WTC11 (cell line): ENCODE measurements around the gene PPP6R3. TPM values are rescaled to one million over a fixed set of nuclear protein-coding genes. Genes with fewer than 3 reads are reported as not detected.

Experiments used
- ATAC-seq: fragments of 200-7000 bp; cut with Tn5 transposase; 2 replicates; pipeline ENCODE4 v1.10.0; 2021; ENCODE audit warnings: mild to moderate bottlenecking, moderate library complexity
- CTCF ChIA-PET: fragments of 300-600 bp; sonication (Branson Sonifier 250); formaldehyde crosslinking; loops from one replicate; lab custom pipeline; 2021; ENCODE audit warnings: antibody characterized with exemption; lab: Charles Lee
- POLR2A ChIA-PET: fragments of 350-600 bp; sonication (Branson Sonifier 250); formaldehyde crosslinking; loops from one replicate; lab custom pipeline; 2021; ENCODE audit warnings: antibody characterized with exemption; lab: Charles Lee
- DNase-seq: peaks from one replicate; pipeline ENCODE4 v3.0.0; 2021; ENCODE audit warnings: low spot score
- H3K27ac Mint-ChIP-seq: 2 replicates; pipeline ENCODE4 v1.8.0; 2021; ENCODE audit warnings: mixed read lengths
- H3K27me3 Mint-ChIP-seq: 2 replicates; pipeline ENCODE4 v1.8.0; 2021; ENCODE audit warnings: low read depth, mild to moderate bottlenecking, moderate library complexity, mixed read lengths
- H3K36me3 Mint-ChIP-seq: 2 replicates; pipeline ENCODE4 v1.8.0; 2021; ENCODE audit warnings: mixed read lengths
- H3K4me1 Mint-ChIP-seq: 2 replicates; pipeline ENCODE4 v1.8.0; 2022; ENCODE audit warnings: mixed read lengths
- H3K4me3 Mint-ChIP-seq: 2 replicates; pipeline ENCODE4 v1.8.0; 2021; ENCODE audit warnings: mild to moderate bottlenecking, moderate library complexity, mixed read lengths
- H3K9me3 Mint-ChIP-seq: 2 replicates; pipeline ENCODE4 v1.8.0; 2021; ENCODE audit warnings: mixed read lengths
- CREM ChIP-seq: sonication (generic); formaldehyde crosslinking; IDR thresholded peaks from 2 replicates; pipeline ENCODE4 v1.8.1; 2022; ENCODE audit warnings: mild to moderate bottlenecking, missing genetic modification reagents, moderate library complexity
- ELF4 ChIP-seq: sonication (generic); formaldehyde crosslinking; IDR thresholded peaks from 2 replicates; pipeline ENCODE4 v1.8.1; 2022; ENCODE audit warnings: low read depth, mild to moderate bottlenecking, moderate library complexity, missing genetic modification reagents
- ESRRA ChIP-seq: sonication (generic); formaldehyde crosslinking; IDR thresholded peaks from 2 replicates; pipeline ENCODE4 v1.8.1; 2022; ENCODE audit warnings: mild to moderate bottlenecking, missing genetic modification reagents, borderline replicate concordance
- ETV6 ChIP-seq: sonication (generic); formaldehyde crosslinking; IDR thresholded peaks from 2 replicates; pipeline ENCODE4 v1.8.1; 2022; ENCODE audit warnings: mild to moderate bottlenecking, missing genetic modification reagents
- FOXJ3 ChIP-seq: sonication (generic); formaldehyde crosslinking; IDR thresholded peaks from 2 replicates; pipeline ENCODE4 v1.9.0; 2021; ENCODE audit warnings: missing genetic modification reagents, mild to moderate bottlenecking, borderline replicate concordance
- GABPB1 ChIP-seq: sonication (generic); formaldehyde crosslinking; IDR thresholded peaks from 2 replicates; pipeline ENCODE4 v1.8.1; 2023; ENCODE audit warnings: mild to moderate bottlenecking, missing genetic modification reagents
- HMGA2 ChIP-seq: fragments of 250-450 bp; sonication (Bioruptor Pico); IDR thresholded peaks from 2 replicates; pipeline ENCODE4 v1.4.0; 2021; ENCODE audit warnings: mild to moderate bottlenecking, moderate library complexity
- MYBL2 ChIP-seq: sonication (generic); formaldehyde crosslinking; IDR thresholded peaks from 2 replicates; pipeline ENCODE4 v1.8.1; 2023; ENCODE audit warnings: mild to moderate bottlenecking, moderate library complexity, missing genetic modification reagents
- RORB ChIP-seq: fragments of 250-450 bp; sonication (Bioruptor Pico); IDR thresholded peaks from 2 replicates; pipeline ENCODE4 v1.9.0; 2021; ENCODE audit warnings: mild to moderate bottlenecking
- SMAD3 ChIP-seq: sonication (generic); formaldehyde crosslinking; IDR thresholded peaks from 2 replicates; pipeline ENCODE4 v1.8.0; 2022; ENCODE audit warnings: missing genetic modification reagents, mild to moderate bottlenecking, borderline replicate concordance
- ZNF138 ChIP-seq: sonication (generic); formaldehyde crosslinking; conservative IDR thresholded peaks from 2 replicates; pipeline ENCODE4 v1.8.1; 2022; ENCODE audit warnings: mild to moderate bottlenecking, moderate library complexity, missing genetic modification reagents
- ZNF263 ChIP-seq: sonication (generic); formaldehyde crosslinking; IDR thresholded peaks from 2 replicates; pipeline ENCODE4 v1.8.1; 2022; ENCODE audit warnings: low read depth, mild to moderate bottlenecking, moderate library complexity, missing genetic modification reagents
- ZNF671 ChIP-seq: fragments of 250-450 bp; sonication (Bioruptor Pico); IDR thresholded peaks from 2 replicates; pipeline ENCODE4 v1.8.0; 2021; ENCODE audit warnings: mild to moderate bottlenecking
- total RNA-seq: library from RNA; stranded (reverse); gene quantifications from 3 replicates; pipeline ENCODE4 v1.2.3, GENCODE V29; 2021
- TF ChIP-seq, protein P1 (sequence below): fragments of 250-450 bp; sonication (Bioruptor Pico); IDR thresholded peaks from 2 replicates; pipeline ENCODE4 v1.8.0; 2021; ENCODE audit warnings: mild to moderate bottlenecking
- TF ChIP-seq, protein P2 (sequence below): sonication (generic); formaldehyde crosslinking; IDR thresholded peaks from 2 replicates; pipeline ENCODE4 v1.8.0; 2023; ENCODE audit warnings: missing genetic modification reagents, mild to moderate bottlenecking, borderline replicate concordance
- TF ChIP-seq, protein P3 (sequence below): sonication (generic); formaldehyde crosslinking; IDR thresholded peaks from 2 replicates; pipeline ENCODE4 v1.8.1; 2022; ENCODE audit warnings: low read depth, mild to moderate bottlenecking, moderate library complexity, missing genetic modification reagents, borderline replicate concordance
- TF ChIP-seq, protein P4 (sequence below): fragments of 250-450 bp; sonication (Bioruptor Pico); IDR thresholded peaks from 2 replicates; pipeline ENCODE4 v1.9.0; 2021; ENCODE audit warnings: moderate library complexity, mild to moderate bottlenecking, inconsistent platforms, borderline replicate concordance
- TF ChIP-seq, protein P5 (sequence below): sonication (generic); formaldehyde crosslinking; IDR thresholded peaks from 2 replicates; pipeline ENCODE4 v1.8.1; 2023; ENCODE audit warnings: mild to moderate bottlenecking, moderate library complexity, missing genetic modification reagents
- TF ChIP-seq, protein P6 (sequence below): sonication (generic); formaldehyde crosslinking; IDR thresholded peaks from 2 replicates; pipeline ENCODE4 v1.8.0; 2022; ENCODE audit warnings: mild to moderate bottlenecking, missing genetic modification reagents
- TF ChIP-seq, protein P7 (sequence below): sonication (generic); formaldehyde crosslinking; IDR thresholded peaks from 2 replicates; pipeline ENCODE4 v1.8.1; 2023; ENCODE audit warnings: mild to moderate bottlenecking, missing genetic modification reagents
- TF ChIP-seq, protein P8 (sequence below): sonication (generic); formaldehyde crosslinking; IDR thresholded peaks from 2 replicates; pipeline ENCODE4 v1.8.1; 2022; ENCODE audit warnings: missing genetic modification reagents, borderline replicate concordance

The PPP6R3 gene
- total RNA-seq, 1 experiment from 2014 or later = 138 TPM

DNA sequence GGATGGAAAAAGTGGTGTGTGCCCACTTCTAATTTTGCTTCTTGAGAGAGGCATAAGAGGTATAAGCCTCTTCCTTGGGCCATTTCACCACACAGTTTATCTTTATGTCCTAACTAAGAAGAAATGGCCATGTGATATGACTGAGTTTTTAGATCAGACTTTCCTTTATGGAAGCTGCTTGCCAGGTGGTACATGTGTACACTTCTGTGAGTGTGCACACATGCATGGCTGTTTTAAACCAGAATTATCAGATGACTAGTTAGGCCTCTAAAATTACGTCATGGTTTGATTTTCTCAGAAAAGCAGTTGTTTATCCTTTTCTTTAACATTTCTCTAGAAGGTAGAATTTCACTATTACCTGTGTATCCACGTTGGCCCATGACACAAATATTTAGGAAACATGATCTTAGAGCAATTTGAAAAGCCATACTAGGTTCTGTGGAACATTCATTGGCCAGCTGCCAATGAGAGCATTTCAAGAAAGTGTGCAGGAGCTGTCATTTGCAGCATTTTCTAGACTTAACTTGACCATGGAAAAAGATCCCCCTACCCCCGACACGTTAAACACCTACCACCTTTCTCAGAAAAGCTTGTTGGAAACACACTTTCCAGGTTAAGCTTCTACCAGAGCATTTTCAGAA lies 114.6 kb downstream of the PPP6R3 start (continued):
- TF ChIP-seq, protein P1, sequence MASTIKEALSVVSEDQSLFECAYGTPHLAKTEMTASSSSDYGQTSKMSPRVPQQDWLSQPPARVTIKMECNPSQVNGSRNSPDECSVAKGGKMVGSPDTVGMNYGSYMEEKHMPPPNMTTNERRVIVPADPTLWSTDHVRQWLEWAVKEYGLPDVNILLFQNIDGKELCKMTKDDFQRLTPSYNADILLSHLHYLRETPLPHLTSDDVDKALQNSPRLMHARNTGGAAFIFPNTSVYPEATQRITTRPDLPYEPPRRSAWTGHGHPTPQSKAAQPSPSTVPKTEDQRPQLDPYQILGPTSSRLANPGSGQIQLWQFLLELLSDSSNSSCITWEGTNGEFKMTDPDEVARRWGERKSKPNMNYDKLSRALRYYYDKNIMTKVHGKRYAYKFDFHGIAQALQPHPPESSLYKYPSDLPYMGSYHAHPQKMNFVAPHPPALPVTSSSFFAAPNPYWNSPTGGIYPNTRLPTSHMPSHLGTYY (CRISPR knock-in tag) = no peak
- TF ChIP-seq, protein P2, sequence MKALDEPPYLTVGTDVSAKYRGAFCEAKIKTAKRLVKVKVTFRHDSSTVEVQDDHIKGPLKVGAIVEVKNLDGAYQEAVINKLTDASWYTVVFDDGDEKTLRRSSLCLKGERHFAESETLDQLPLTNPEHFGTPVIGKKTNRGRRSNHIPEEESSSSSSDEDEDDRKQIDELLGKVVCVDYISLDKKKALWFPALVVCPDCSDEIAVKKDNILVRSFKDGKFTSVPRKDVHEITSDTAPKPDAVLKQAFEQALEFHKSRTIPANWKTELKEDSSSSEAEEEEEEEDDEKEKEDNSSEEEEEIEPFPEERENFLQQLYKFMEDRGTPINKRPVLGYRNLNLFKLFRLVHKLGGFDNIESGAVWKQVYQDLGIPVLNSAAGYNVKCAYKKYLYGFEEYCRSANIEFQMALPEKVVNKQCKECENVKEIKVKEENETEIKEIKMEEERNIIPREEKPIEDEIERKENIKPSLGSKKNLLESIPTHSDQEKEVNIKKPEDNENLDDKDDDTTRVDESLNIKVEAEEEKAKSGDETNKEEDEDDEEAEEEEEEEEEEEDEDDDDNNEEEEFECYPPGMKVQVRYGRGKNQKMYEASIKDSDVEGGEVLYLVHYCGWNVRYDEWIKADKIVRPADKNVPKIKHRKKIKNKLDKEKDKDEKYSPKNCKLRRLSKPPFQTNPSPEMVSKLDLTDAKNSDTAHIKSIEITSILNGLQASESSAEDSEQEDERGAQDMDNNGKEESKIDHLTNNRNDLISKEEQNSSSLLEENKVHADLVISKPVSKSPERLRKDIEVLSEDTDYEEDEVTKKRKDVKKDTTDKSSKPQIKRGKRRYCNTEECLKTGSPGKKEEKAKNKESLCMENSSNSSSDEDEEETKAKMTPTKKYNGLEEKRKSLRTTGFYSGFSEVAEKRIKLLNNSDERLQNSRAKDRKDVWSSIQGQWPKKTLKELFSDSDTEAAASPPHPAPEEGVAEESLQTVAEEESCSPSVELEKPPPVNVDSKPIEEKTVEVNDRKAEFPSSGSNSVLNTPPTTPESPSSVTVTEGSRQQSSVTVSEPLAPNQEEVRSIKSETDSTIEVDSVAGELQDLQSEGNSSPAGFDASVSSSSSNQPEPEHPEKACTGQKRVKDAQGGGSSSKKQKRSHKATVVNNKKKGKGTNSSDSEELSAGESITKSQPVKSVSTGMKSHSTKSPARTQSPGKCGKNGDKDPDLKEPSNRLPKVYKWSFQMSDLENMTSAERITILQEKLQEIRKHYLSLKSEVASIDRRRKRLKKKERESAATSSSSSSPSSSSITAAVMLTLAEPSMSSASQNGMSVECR (CRISPR knock-in tag) = no peak
- TF ChIP-seq, protein P3, sequence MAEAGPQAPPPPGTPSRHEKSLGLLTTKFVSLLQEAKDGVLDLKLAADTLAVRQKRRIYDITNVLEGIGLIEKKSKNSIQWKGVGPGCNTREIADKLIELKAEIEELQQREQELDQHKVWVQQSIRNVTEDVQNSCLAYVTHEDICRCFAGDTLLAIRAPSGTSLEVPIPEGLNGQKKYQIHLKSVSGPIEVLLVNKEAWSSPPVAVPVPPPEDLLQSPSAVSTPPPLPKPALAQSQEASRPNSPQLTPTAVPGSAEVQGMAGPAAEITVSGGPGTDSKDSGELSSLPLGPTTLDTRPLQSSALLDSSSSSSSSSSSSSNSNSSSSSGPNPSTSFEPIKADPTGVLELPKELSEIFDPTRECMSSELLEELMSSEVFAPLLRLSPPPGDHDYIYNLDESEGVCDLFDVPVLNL (CRISPR knock-in tag) = no peak
- TF ChIP-seq, protein P4, sequence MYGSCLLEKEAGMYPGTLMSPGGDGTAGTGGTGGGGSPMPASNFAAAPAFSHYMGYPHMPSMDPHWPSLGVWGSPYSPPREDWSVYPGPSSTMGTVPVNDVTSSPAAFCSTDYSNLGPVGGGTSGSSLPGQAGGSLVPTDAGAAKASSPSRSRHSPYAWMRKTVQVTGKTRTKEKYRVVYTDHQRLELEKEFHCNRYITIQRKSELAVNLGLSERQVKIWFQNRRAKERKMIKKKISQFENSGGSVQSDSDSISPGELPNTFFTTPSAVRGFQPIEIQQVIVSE = no peak
- TF ChIP-seq, protein P5, sequence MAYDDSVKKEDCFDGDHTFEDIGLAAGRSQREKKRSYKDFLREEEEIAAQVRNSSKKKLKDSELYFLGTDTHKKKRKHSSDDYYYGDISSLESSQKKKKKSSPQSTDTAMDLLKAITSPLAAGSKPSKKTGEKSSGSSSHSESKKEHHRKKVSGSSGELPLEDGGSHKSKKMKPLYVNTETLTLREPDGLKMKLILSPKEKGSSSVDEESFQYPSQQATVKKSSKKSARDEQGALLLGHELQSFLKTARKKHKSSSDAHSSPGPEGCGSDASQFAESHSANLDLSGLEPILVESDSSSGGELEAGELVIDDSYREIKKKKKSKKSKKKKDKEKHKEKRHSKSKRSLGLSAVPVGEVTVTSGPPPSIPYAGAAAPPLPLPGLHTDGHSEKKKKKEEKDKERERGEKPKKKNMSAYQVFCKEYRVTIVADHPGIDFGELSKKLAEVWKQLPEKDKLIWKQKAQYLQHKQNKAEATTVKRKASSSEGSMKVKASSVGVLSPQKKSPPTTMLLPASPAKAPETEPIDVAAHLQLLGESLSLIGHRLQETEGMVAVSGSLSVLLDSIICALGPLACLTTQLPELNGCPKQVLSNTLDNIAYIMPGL (CRISPR knock-in tag) = no peak
- TF ChIP-seq MYBL2 (CRISPR knock-in tag) = no peak
- TF ChIP-seq, protein P6, sequence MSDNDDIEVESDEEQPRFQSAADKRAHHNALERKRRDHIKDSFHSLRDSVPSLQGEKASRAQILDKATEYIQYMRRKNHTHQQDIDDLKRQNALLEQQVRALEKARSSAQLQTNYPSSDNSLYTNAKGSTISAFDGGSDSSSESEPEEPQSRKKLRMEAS = no peak
- no peak for TF ChIP-seq ESRRA (CRISPR knock-in tag)
- no peak for TF ChIP-seq FOXJ3 (CRISPR knock-in tag)
- TF ChIP-seq, protein P7, sequence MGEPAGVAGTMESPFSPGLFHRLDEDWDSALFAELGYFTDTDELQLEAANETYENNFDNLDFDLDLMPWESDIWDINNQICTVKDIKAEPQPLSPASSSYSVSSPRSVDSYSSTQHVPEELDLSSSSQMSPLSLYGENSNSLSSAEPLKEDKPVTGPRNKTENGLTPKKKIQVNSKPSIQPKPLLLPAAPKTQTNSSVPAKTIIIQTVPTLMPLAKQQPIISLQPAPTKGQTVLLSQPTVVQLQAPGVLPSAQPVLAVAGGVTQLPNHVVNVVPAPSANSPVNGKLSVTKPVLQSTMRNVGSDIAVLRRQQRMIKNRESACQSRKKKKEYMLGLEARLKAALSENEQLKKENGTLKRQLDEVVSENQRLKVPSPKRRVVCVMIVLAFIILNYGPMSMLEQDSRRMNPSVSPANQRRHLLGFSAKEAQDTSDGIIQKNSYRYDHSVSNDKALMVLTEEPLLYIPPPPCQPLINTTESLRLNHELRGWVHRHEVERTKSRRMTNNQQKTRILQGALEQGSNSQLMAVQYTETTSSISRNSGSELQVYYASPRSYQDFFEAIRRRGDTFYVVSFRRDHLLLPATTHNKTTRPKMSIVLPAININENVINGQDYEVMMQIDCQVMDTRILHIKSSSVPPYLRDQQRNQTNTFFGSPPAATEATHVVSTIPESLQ (CRISPR knock-in tag) = no peak

DNA sequence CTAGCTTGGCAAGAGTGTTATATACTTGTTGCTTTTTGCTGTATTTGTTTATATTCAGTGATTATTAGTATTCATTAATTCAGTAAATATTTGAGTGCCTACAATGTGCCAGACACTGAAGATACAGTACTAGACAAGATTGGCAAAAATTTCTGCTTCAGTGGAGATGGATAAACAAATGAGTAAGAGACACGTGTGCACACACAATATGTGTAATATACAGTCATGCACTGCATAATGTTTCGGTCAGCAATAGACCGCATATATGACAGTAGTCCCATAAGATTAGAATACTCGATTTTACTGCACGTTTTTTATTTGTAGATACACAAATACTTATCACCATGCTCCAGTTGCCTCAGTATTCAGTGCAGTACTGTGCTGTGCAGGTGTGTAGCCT lies 118.9 kb downstream of the PPP6R3 start:
- TF ChIP-seq ELF4 (no peak), HMGA2 (CRISPR knock-in tag) (no peak), RORB (CRISPR knock-in tag) (no peak), GABPB1 (CRISPR knock-in tag) (no peak), ZNF671 (CRISPR knock-in tag) (no peak), FOXJ3 (CRISPR knock-in tag) (no peak), ZNF263 (CRISPR knock-in tag) (no peak), ZNF138 (CRISPR knock-in tag) (no peak), CREM (no peak), ETV6 (CRISPR knock-in tag) (no peak), SMAD3 (CRISPR knock-in tag) (no peak)
- TF ChIP-seq, protein P6 = no peak
- TF ChIP-seq, protein P4 = no peak
- TF ChIP-seq, protein P8, sequence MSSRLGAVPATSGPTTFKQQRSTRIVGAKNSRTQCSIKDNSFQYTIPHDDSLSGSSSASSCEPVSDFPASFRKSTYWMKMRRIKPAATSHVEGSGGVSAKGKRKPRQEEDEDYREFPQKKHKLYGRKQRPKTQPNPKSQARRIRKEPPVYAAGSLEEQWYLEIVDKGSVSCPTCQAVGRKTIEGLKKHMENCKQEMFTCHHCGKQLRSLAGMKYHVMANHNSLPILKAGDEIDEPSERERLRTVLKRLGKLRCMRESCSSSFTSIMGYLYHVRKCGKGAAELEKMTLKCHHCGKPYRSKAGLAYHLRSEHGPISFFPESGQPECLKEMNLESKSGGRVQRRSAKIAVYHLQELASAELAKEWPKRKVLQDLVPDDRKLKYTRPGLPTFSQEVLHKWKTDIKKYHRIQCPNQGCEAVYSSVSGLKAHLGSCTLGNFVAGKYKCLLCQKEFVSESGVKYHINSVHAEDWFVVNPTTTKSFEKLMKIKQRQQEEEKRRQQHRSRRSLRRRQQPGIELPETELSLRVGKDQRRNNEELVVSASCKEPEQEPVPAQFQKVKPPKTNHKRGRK = no peak

More for the DNA sequence above, 118.9 kb downstream of the PPP6R3 start:
- no peak overlapping the region for H3K4me3 Mint-ChIP-seq
- ATAC-seq = no peak
- POLR2A ChIA-PET = no interaction called here
- CTCF ChIA-PET = no interaction called here
- no peaks in the 10 kb centered on the region for H3K4me1 Mint-ChIP-seq
- no peaks in the 10 kb centered on the region for H3K27me3 Mint-ChIP-seq
- DNase-seq = no peak
- H3K27ac Mint-ChIP-seq = no peak overlapping the region
- peaks cover 58% of the 10 kb centered on the region for H3K36me3 Mint-ChIP-seq
- H3K9me3 Mint-ChIP-seq = no peaks in the 10 kb centered on the region
